ENCODE measurements around the gene HOXD9. TPM values are rescaled to one million over a fixed set of nuclear protein-coding genes. Genes with fewer than 3 reads are reported as not detected.

HOXD9 gene
- total RNA-seq, 1 experiment from 2014 or later: not detected

GRCh38 chr2:176102309-176102866 is 20.1 kb upstream of the HOXD9 start:
- H3K4me3 ChIP-seq: no peak overlapping the region
- H3K79me2 ChIP-seq (ENCODE audit: low read depth): no peaks in the 10 kb centered on the region
- no peaks in the 10 kb centered on the region for H3F3A ChIP-seq (ENCODE audit: insufficient read depth, low read depth)
- no peak for TF ChIP-seq CTCF (conservative IDR thresholded peaks at IDR 0.05)
- no peak for TF ChIP-seq EZH2 (IDR thresholded peaks at IDR 0.05; ENCODE audit: low read depth)
- ChIA-PET CTCF (no interaction called here), POLR2A (ENCODE audit: unreplicated experiment) (no interaction called here)
- H2AFZ ChIP-seq: no peak overlapping the region
- H3K27me3 ChIP-seq (ENCODE audit: insufficient read depth, low read depth): peaks cover 27% of the 10 kb centered on the region
- no peaks in the 10 kb centered on the region for H3K9me2 ChIP-seq (ENCODE audit: insufficient read depth)
- H3K27ac ChIP-seq: no peak overlapping the region
- H3K4me1 ChIP-seq (replicated peaks; ENCODE audit: insufficient read depth): 0 out of 2 replicates have a peak, but pooled peaks cover 3% of the 10 kb centered on the region
- no peak for DNase-seq
- intact Hi-C loops (cut with micrococcal nuclease; ENCODE audit: unreplicated experiment): no loop called here
- BruUV-seq (replicated peaks): no TSS peak
- no peaks in the 10 kb centered on the region for H3K9me3 ChIP-seq (ENCODE audit: insufficient read depth, low read depth)
- no peaks in the 10 kb centered on the region for H3K36me3 ChIP-seq (ENCODE audit: low read depth)
- no peaks in the 10 kb centered on the region for H4K20me1 ChIP-seq (ENCODE audit: insufficient read depth)
- H3K4me2 ChIP-seq: no peak overlapping the region

- intact Hi-C loops (cut with micrococcal nuclease; ENCODE audit: unreplicated experiment): no loop called here
- no peaks in the 10 kb centered on the region for H3K4me1 ChIP-seq (replicated peaks; ENCODE audit: insufficient read depth)
- H3K79me2 ChIP-seq (ENCODE audit: low read depth): no peaks in the 10 kb centered on the region
- POLR2A ChIA-PET (ENCODE audit: unreplicated experiment): interaction anchor here (0.6 kb wide), 1 partner anchor 791 kb away, joined by 7 read pairs; no protein-coding TSS in a partner anchor
- H3K9me3 ChIP-seq (ENCODE audit: insufficient read depth, low read depth): no peaks in the 10 kb centered on the region
- peaks cover 27% of the 10 kb centered on the region for H3K27me3 ChIP-seq (ENCODE audit: insufficient read depth, low read depth)
- no TSS peak for BruUV-seq (replicated peaks)
- TF ChIP-seq EZH2 (IDR thresholded peaks at IDR 0.05; ENCODE audit: low read depth) (no peak), CTCF (conservative IDR thresholded peaks at IDR 0.05) (no peak)
- CTCF ChIA-PET: no interaction called here
- H3K9me2 ChIP-seq (ENCODE audit: insufficient read depth): no peaks in the 10 kb centered on the region
- no peaks in the 10 kb centered on the region for H4K20me1 ChIP-seq (ENCODE audit: insufficient read depth)
- H3K4me3 ChIP-seq: no peak overlapping the region
- H3K4me2 ChIP-seq: no peak overlapping the region
- H2AFZ ChIP-seq: no peak overlapping the region
- no peaks in the 10 kb centered on the region for H3F3A ChIP-seq (ENCODE audit: insufficient read depth, low read depth)
- H3K27ac ChIP-seq: no peak overlapping the region
- H3K36me3 ChIP-seq (ENCODE audit: low read depth): no peaks in the 10 kb centered on the region
- DNase-seq: no peak
Observed at GRCh38 chr2:176103194-176103593, 19.3 kb upstream of the HOXD9 start.

GRCh38 chr2:176103742-176104315 is 18.7 kb upstream of the HOXD9 start:
- Histone ChIP-seq H3K4me1 (replicated peaks; ENCODE audit: insufficient read depth) (no peaks in the 10 kb centered on the region), H3K27me3 (ENCODE audit: insufficient read depth, low read depth) (peaks cover 27% of the 10 kb centered on the region), H3K27ac (no peak overlapping the region), H3K4me2 (no peak overlapping the region), H3K36me3 (ENCODE audit: low read depth) (no peaks in the 10 kb centered on the region), H3K79me2 (ENCODE audit: low read depth) (no peaks in the 10 kb centered on the region), H3F3A (ENCODE audit: insufficient read depth, low read depth) (no peaks in the 10 kb centered on the region), H2AFZ (no peak overlapping the region), H4K20me1 (ENCODE audit: insufficient read depth) (no peaks in the 10 kb centered on the region), H3K9me2 (ENCODE audit: insufficient read depth) (no peaks in the 10 kb centered on the region), H3K9me3 (ENCODE audit: insufficient read depth, low read depth) (no peaks in the 10 kb centered on the region), H3K4me3 (no peak overlapping the region)
- no TSS peak for BruUV-seq (replicated peaks)
- intact Hi-C loops (cut with micrococcal nuclease; ENCODE audit: unreplicated experiment): no loop called here
- TF ChIP-seq CTCF (conservative IDR thresholded peaks at IDR 0.05) (no peak), EZH2 (IDR thresholded peaks at IDR 0.05; ENCODE audit: low read depth) (no peak)
- DNase-seq: no peak
- ChIA-PET POLR2A (ENCODE audit: unreplicated experiment) (no interaction called here), CTCF (no interaction called here)

Data from PC-9 (cell line).